Chondrocyte (in vitro differentiated cells): ENCODE data around the gene LCE1C. TPM values are rescaled to one million over a fixed set of nuclear protein-coding genes. Genes with fewer than 3 reads are reported as not detected.

Experiments used
- DNase-seq: peaks from one replicate; pipeline ENCODE4 v3.0.0; 2021; ENCODE audit warnings: mixed read lengths, low spot score
- H3K27ac Mint-ChIP-seq: one replicate; pipeline ENCODE4 v1.8.0; 2021; ENCODE audit warnings: mild to moderate bottlenecking, moderate library complexity, mixed read lengths; ENCODE audit not compliant: unreplicated experiment
- H3K27me3 Mint-ChIP-seq: 2 replicates; pipeline ENCODE4 v1.8.0; 2021; ENCODE audit warnings: low read depth, mixed read lengths
- H3K36me3 Mint-ChIP-seq: 2 replicates; pipeline ENCODE4 v1.8.0; 2021; ENCODE audit warnings: low read depth, mixed read lengths
- H3K4me1 Mint-ChIP-seq: 2 replicates; pipeline ENCODE4 v1.8.0; 2021; ENCODE audit warnings: low read depth, mild to moderate bottlenecking, mixed read lengths
- H3K4me3 Mint-ChIP-seq: one replicate; pipeline ENCODE4 v1.8.0; 2021; ENCODE audit warnings: mild to moderate bottlenecking, moderate library complexity, mixed read lengths; ENCODE audit not compliant: unreplicated experiment
- H3K9me3 Mint-ChIP-seq: 2 replicates; pipeline ENCODE4 v1.8.0; 2021; ENCODE audit warnings: low read depth, mixed read lengths
- total RNA-seq: library from RNA; stranded (reverse); gene quantifications from 3 replicates; pipeline ENCODE4 v1.2.1, GENCODE V29; 2021
- TF ChIP-seq, protein P1 (sequence below): fragments of 200-600 bp; sonication (generic); IDR thresholded peaks from 2 replicates; pipeline ENCODE4 v1.5.0; 2021; ENCODE audit warnings: antibody characterized with exemption, mild to moderate bottlenecking, moderate library complexity

Gene LCE1C
- total RNA-seq, 1 donor from 2014 or later = not detected

DNA sequence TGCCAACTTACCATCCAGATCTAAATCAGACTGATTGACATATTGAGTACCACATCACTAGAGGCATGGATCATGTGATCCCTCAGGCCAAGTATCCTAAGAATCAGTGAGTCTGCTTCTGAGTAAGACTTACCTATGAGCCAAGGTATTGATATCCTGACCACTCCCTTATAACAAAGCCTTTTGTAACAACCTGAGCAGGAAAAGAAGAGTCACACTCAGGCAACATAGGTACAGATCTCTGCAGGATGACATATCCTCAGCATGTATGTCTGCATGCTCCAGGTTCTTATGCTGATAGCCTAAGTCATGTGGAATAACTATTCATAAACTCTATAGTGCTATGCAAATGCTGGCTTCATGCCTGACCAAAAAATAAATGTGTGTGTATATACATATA, 18.5 kb upstream of the LCE1C start:
- DNase-seq = no peak
- no peak overlapping the region for H3K27ac Mint-ChIP-seq
- TF ChIP-seq, protein P1, sequence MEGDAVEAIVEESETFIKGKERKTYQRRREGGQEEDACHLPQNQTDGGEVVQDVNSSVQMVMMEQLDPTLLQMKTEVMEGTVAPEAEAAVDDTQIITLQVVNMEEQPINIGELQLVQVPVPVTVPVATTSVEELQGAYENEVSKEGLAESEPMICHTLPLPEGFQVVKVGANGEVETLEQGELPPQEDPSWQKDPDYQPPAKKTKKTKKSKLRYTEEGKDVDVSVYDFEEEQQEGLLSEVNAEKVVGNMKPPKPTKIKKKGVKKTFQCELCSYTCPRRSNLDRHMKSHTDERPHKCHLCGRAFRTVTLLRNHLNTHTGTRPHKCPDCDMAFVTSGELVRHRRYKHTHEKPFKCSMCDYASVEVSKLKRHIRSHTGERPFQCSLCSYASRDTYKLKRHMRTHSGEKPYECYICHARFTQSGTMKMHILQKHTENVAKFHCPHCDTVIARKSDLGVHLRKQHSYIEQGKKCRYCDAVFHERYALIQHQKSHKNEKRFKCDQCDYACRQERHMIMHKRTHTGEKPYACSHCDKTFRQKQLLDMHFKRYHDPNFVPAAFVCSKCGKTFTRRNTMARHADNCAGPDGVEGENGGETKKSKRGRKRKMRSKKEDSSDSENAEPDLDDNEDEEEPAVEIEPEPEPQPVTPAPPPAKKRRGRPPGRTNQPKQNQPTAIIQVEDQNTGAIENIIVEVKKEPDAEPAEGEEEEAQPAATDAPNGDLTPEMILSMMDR = no peak
- H3K27me3 Mint-ChIP-seq = no peaks in the 10 kb centered on the region
- no peaks in the 10 kb centered on the region for H3K4me1 Mint-ChIP-seq
- no peak overlapping the region for H3K4me3 Mint-ChIP-seq
- H3K36me3 Mint-ChIP-seq = no peaks in the 10 kb centered on the region
- peaks cover 7% of the 10 kb centered on the region for H3K9me3 Mint-ChIP-seq

DNA sequence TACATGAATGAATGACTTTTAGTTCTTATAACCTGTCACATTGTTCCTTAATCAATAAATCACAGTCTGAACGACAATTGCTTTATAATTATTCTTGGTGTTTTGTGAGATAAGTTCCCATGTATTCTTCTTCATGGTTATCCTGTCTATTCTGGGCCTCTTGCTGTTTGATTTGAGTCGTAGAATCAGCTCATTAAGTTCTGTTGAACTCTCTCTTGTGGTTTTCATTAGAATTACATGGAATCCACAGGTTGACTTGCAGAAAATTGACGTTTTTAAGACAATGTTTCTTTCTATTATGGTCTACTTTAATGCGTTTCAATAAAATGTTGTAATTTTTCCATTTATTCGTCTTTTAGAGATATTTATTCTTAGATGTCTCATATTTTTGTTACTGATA, 16.8 kb upstream of the LCE1C start:
- Mint-ChIP-seq H3K4me3 (no peak overlapping the region), H3K4me1 (no peaks in the 10 kb centered on the region), H3K36me3 (no peaks in the 10 kb centered on the region), H3K27ac (no peak overlapping the region), H3K9me3 (peaks cover 4% of the 10 kb centered on the region), H3K27me3 (no peaks in the 10 kb centered on the region)
- no peak for DNase-seq
- TF ChIP-seq, protein P1 = no peak

DNA sequence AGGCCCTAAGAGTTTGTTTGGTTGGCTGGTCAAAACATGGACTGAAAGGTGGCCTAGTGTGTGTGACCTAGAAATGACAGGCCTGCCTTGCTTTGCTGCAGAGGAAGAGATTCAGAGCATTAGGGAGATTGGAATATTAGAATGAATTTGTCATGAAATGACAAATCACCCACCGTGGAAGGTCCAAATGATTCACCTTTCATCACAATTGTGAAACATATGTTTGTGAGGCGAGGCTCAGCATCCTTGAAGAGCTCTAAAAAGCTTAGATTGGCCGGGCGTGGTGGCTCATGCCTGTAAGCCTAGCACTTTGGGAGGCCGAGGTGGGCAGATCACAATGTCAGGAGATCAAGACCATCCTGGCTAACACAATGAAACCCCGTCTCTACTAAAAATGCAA, 10.9 kb upstream of the LCE1C start:
- no peaks in the 10 kb centered on the region for H3K4me1 Mint-ChIP-seq
- H3K27me3 Mint-ChIP-seq = no peaks in the 10 kb centered on the region
- peaks cover 18% of the 10 kb centered on the region for H3K9me3 Mint-ChIP-seq
- H3K27ac Mint-ChIP-seq = no peak overlapping the region
- TF ChIP-seq, protein P1 = no peak
- DNase-seq = no peak
- no peak overlapping the region for H3K4me3 Mint-ChIP-seq
- H3K36me3 Mint-ChIP-seq = no peaks in the 10 kb centered on the region

DNA sequence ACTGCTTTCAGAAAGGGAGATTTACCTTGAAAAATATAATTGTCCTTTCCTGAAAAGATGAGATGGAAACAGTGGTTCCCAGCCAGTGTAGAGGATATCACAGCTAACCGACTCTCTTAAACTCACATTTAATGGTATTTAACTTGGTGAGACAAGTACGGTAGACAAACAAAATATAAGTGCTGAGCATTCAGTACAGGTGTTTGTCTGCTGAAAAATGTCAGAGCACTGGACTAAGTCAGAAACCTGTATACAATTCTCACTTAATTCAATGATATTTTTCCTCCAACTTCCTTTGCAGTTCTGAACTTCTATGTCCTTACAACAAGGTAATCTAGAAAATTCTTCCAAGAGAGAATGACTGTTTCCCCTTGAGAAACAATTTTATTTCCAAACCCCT, 5.2 kb upstream of the LCE1C start, which contains the start of gene LCE1B:
LCE1B (plus strand) TSS at position 301 of the 400 bp plus-strand sequence. CDS start 476 bp downstream, outside the sequence.
- H3K36me3 Mint-ChIP-seq = no peaks in the 10 kb centered on the region
- peaks cover 9% of the 10 kb centered on the region for H3K9me3 Mint-ChIP-seq
- no peak for DNase-seq
- no peaks in the 10 kb centered on the region for H3K27me3 Mint-ChIP-seq
- no peak within 1 kb of the TSS for H3K4me3 Mint-ChIP-seq
- H3K4me1 Mint-ChIP-seq = no peaks in the 10 kb centered on the region
- H3K27ac Mint-ChIP-seq = no peak within 1 kb of the TSS
- TF ChIP-seq, protein P1 = no peak

DNA sequence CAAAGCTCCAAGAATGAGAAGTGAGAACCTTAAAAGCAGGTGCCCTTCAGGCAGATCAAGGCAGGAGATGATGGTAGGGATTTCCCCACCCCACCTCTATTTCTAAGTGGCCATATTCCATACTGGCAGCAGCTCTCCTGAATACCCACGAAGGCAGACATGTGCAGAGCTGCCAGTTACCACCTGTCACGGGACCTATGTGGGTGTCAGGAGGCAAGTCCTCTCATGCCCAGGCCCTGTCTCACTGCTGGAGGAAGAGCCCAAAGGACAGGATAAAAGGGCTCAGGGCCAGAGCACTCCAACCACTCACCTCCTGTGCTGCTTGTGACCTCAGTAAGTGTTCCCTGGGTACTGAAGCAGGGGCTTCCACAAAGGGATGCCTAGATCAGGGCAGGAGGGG, 4.6 kb upstream of the LCE1C start:
- Mint-ChIP-seq H3K36me3 (no peaks in the 10 kb centered on the region), H3K27ac (no peak overlapping the region), H3K9me3 (peaks cover 9% of the 10 kb centered on the region), H3K4me1 (no peaks in the 10 kb centered on the region), H3K27me3 (no peaks in the 10 kb centered on the region), H3K4me3 (no peak overlapping the region)
- no peak for DNase-seq
- TF ChIP-seq, protein P1 = no peak
